Stimulated activated CD8-positive, alpha-beta memory T cell treated with anti-CD3 and anti-CD28 coated beads, Interleukin-7, amount 100 ng/mL, for 48 hours (primary cell): ENCODE results near the gene DISC1.
"Not testable (repeated sequence)": the region's sequence is repeated elsewhere in the genome, so short reads cannot be mapped to it uniquely, and the experiment has no call there.

Experiments
- DNase-seq, 2 donors: peaks; one replicate each; pipeline ENCODE4 v3.0.0-alpha.2; 2020; ENCODE audit warnings: low read depth in 1 of 2; ENCODE audit errors: extremely low read depth in 1 of 2

The DISC1 gene

GRCh38 chr1:231940701-231941100, 314.1 kb downstream of the DISC1 start:
- DNase-seq: no peak

GRCh38 chr1:231943084-231943483, 316.5 kb downstream of the DISC1 start:
- no peak for DNase-seq

DNA sequence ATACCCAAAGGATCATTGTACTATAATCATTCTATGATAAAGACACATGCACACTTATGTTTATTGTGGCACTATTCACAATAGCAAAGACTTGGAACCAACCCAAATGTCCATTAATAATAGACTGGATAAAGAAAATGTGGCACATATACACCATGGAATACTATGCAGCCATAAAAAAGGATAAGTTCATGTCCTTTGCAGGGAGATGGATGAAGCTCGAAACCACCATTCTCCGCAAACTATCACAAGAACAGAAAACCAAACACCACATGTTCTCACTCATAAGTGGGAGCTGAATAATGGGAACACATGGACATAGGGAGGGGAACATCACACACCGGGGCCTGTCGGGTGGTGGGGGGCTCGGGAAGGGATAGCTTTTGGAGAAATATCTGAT, 321.5 kb downstream of the DISC1 start:
- not testable (repeated sequence) for DNase-seq

GRCh38 chr1:231949277-231950091, 322.9 kb downstream of the DISC1 start:
- no peak for DNase-seq

- DNase-seq: no peak
Observed at GRCh38 chr1:231950331-231951128, 323.9 kb downstream of the DISC1 start.

GRCh38 chr1:231951374-231951773, 324.8 kb downstream of the DISC1 start:
- no peak for DNase-seq

DNA sequence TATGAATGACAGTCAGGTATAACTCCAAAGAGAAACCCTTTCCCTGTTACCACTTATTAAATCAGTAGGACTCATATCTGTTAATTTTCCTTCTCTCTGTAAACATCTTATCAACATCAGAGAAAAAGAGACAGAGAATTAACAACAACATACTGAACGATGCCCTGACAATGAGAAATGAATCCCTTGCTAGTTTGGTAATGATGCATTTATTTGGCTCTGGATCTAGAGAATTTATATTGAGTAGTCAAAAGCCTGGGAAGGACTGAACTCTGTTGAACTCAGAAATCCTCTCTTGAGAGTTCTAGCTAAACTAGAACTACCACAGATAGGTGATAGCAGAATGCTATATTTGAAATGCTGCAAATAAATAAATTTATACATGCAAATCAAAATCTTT, 325.6 kb downstream of the DISC1 start:
- DNase-seq: no peak

- no peak for DNase-seq
Observed at GRCh38 chr1:231953660-231954059, 327.1 kb downstream of the DISC1 start.

DNA sequence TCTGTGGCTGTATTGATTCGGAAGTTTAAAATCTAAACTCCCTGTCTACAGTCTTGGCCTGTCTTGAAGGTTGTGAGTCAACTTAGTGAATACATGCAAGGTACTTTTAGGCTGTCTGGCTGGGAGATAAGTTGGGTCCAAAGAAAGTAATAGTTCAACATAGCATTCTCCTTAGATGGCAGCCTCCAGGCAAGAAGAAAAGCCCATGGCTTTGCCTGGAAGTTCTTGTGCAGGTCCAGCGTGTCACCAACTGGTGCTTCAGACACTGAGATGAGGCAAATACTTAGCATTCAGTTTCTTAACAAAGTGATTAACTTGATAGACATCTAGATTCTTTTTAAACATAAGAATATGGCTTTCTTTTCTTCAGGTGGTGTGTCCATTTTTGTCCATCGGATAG, 328.2 kb downstream of the DISC1 start:
- no peak for DNase-seq

- DNase-seq: no peak
Observed at GRCh38 chr1:231957359-231957758, 330.8 kb downstream of the DISC1 start.

DNA sequence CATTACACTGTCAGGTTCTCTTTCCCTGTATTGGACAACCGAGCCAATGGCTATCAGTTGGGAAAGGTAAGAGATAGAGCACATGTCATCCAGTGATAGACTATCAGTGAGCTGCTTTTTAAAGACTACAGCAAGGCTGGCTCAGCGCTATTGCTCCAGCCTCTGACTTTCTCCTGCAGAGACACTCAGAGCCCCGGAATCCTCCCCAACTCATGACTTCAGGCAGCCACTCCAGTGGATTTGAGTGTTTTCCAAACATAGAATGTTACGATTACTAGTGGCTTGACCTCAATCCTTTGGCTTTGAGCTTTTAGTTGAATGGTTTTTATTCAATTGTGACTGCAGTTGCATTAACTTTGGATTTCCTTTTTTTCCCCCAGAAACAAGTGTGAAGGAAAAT, 331.9 kb downstream of the DISC1 start:
- DNase-seq: no peak

- no peak for DNase-seq
Observed at GRCh38 chr1:231959225-231959884, 332.8 kb downstream of the DISC1 start.

DNA sequence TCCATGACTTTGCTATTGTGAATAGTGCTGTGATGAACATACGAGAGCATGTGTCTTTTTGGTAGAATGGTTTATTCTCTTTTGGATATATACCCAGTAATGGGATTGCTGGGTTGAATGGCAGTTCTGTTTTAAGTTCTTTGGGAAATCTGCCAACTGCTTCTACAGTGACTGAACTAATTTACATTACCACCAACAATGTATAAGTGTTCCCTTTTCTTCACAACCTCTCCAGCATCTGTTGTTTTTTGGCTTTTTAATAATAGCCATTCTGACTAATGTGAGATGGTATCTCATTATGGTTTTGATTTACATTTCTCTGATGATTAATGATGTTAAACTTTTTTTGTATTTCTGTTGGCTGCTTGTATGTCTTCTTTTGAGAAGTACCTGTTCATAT, 335.2 kb downstream of the DISC1 start:
- not testable (repeated sequence) for DNase-seq

- DNase-seq: no peak
Observed at GRCh38 chr1:231962636-231963035, 336.0 kb downstream of the DISC1 start.

DNA sequence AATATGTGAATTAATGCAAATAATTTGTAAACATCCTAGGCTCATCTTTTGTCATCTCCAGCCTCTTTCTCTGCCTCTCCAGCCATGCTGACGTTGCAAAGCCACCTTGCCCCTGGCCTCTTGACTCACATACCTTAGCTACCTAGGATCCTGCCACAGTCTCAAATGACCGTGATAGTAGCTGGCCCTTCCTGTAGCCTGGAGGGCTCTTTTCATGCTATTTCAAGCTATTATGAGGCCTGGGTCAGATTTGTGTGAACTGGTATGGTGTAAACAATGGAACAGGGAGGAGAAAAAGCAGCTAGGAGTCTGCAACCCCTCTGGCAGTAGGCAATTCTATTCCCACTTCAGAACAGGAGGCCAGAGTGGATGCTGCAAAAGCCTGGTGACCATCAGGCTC, 337.7 kb downstream of the DISC1 start:
- DNase-seq: no peak

GRCh38 chr1:231964961-231965360, 338.4 kb downstream of the DISC1 start:
- DNase-seq: no peak

DNA sequence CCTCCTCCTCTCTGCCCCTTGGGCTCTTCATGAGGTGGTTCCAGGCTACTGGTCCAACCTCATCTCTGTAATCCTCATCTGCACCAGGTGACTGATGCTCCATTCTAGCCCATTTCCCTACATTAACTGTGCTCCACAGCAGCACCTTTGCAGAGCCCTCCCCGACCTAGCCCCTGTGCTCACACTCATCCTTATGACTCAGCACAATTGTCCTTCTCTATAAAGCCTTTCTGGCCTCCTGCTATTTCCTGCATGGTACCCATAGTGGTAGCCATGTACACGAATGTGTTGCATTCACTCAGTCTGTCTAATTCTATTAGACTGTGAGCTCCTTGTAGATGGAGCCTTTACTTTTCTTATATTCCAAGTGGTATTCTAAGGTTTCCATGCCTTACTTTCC, 339.0 kb downstream of the DISC1 start:
- no peak for DNase-seq

DNA sequence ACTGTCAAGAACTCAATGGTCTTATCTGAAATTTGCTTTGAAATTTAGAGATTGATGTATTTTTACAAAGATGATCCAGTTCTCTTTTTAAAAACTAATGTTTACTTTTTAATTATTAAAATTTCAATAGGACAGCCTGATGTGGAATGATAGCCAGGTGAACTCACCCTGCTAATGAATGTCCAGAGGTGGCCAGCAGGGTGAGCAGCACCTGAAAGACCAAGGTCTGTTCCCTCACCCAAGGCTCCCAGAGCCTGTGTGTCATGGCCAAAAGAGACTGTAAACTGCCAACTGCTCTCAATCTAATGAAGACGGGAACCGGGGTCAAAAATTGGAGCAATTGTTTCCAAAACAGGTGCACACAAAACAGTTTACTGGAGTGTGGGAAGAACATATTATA, 340.4 kb downstream of the DISC1 start:
- no peak for DNase-seq

GRCh38 chr1:231969076-231969475, 342.5 kb downstream of the DISC1 start:
- no peak for DNase-seq

- not testable (repeated sequence) for DNase-seq
Observed at GRCh38 chr1:231969761-231970160, 343.2 kb downstream of the DISC1 start.

- no peak for DNase-seq
Observed at GRCh38 chr1:231970684-231971083, 344.1 kb downstream of the DISC1 start.
